HG02571 (cell line): ENCODE data around the gene RPL13.
"Not testable (repeated sequence)": the region's sequence is repeated elsewhere in the genome, so short reads cannot be mapped to it uniquely, and the experiment has no call there.

Experiments used
- ATAC-seq: cut with Tn5 transposase; IDR thresholded peaks from one replicate; pipeline ENCODE4 v1.9.1; 2021; ENCODE audit warnings: mild to moderate bottlenecking, moderate library complexity; ENCODE audit not compliant: unreplicated experiment

Gene RPL13

GRCh38 chr16:89561884-89562599 lies 1.6 kb downstream of the RPL13 start:
- no peak for ATAC-seq

GRCh38 chr16:89562939-89563338 lies 2.5 kb downstream of the RPL13 start:
- ATAC-seq = no peak

GRCh38 chr16:89563639-89564392 lies 3.3 kb downstream of the RPL13 start:
- ATAC-seq = no peak

GRCh38 chr16:89564476-89565255 lies 4.2 kb downstream of the RPL13 start:
- ATAC-seq = no peak

GRCh38 chr16:89565256-89565505 lies 4.7 kb downstream of the RPL13 start:
- ATAC-seq = no peak

- no peak for ATAC-seq
Measured at GRCh38 chr16:89565506-89566372, 5.3 kb downstream of the RPL13 start.

- no peak for ATAC-seq
Measured at GRCh38 chr16:89567656-89568594, 7.4 kb downstream of the RPL13 start.

- ATAC-seq = no peak
Measured at GRCh38 chr16:89569506-89570341, 9.2 kb downstream of the RPL13 start.

GRCh38 chr16:89570342-89570923 lies 10.0 kb downstream of the RPL13 start:
- no peak for ATAC-seq

GRCh38 chr16:89570983-89571598 lies 10.6 kb downstream of the RPL13 start:
- not testable (repeated sequence) for ATAC-seq

- no peak for ATAC-seq
Measured at GRCh38 chr16:89571636-89572035, 11.2 kb downstream of the RPL13 start.

GRCh38 chr16:89572073-89572484 lies 11.6 kb downstream of the RPL13 start:
- ATAC-seq = no peak

GRCh38 chr16:89572485-89573205 lies 12.2 kb downstream of the RPL13 start:
- no peak for ATAC-seq

GRCh38 chr16:89573826-89574680 lies 13.6 kb downstream of the RPL13 start:
- no peak for ATAC-seq

- no peak for ATAC-seq
Measured at GRCh38 chr16:89574681-89575246, 14.3 kb downstream of the RPL13 start.
